NOMO-1 (cell line): ENCODE results near the gene TBC1D28.
"Not testable (repeated sequence)": the region's sequence is repeated elsewhere in the genome, so short reads cannot be mapped to it uniquely, and the experiment has no call there.

Source experiments
- DNase-seq, 2 experiments: peaks; one replicate each; lab custom pipeline; 2025; ENCODE audit not compliant: unreplicated experiment in 2 of 2; lab: John Stamatoyannopoulos, UW

The TBC1D28 gene

DNA sequence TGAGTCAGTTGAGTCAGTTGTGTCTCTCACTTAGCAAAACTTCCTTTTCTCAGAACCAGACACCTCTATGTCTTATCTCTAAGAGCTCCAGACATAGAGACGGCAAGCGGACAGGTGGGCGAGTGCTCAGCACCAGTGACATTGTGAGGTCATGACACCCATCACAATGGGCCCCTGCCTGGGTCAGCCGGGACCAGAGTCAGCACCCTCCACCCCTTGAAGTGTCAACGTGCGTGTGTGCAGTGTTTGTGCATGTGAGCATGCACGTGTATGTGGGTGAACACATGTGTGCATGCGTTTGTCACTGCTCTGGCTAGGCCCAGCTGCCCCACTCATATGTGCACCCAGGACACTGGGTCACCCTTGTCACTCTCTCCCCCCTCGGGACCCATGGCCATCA is at the start of gene TBC1D28:
TSS of gene TBC1D28 (minus strand) at position 101 of the 400 bp plus-strand sequence. CDS start 3,039 bp downstream, outside the sequence.
- not testable (repeated sequence) for DNase-seq

DNA sequence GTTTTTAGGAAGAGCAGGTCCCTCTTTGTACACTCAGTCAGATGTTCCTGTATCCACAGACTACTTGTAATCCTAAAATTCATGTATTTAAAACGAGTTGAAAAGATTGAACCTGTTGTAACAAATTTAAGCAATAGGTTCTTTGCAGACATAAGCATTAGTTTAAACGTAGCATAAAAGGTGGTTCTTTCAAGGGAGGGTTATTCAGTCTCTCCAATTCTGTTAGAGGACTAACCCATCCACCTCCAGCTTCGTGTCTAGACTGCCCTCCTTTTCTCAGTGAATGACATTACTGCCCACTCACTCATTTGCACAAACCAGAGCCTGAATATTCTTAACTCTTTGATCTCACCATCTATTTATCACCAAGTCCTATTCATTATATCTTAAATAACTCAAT is 38.5 kb upstream of the TBC1D28 start:
- not testable (repeated sequence) for DNase-seq

DNA sequence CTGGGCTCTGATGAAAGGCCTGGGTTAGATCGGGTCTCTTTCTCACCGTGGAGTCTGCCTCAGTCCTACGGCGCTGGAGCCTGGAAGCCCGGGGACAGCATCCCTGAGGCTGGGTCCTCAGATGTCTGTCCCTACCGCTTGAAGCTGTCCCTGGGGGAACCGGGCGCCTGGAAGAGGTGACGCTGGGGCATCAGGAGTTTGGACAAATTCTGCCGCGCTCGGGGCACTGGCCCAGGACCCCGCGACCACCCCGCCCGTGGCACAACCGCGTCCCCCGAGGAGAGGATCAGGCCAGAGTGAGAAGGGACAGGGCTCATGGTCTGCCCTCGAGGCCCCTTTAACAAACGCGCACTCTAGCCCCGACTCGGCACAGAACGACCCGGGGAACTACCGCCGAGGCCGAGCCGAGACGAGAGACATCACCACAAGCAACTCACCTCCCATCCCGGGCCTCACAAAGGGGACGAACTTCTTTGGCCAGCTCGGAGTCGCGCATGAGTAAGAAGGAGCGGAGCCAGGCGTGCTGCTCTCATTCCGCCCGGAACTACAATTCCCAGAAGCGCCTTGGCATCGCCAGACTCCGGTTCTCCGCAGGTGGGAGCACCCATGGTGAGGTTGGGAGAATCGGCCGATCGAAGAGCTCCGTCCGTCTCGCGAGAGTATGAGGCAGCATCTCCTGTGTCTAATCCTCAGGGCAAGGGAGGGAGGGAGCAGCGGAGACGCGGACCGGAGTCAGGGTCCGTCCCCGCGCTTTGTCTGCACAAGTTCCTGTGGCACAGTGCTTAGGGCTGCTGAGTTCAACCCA is 37.8 kb upstream of the TBC1D28 start, which contains the start of gene FOXO3B:
TSS of gene FOXO3B (minus strand) at position 548 of the 805 bp plus-strand sequence. CDS start 663 bp downstream, outside the sequence.
- DNase-seq, result peak; percentile 77 to 82

DNA sequence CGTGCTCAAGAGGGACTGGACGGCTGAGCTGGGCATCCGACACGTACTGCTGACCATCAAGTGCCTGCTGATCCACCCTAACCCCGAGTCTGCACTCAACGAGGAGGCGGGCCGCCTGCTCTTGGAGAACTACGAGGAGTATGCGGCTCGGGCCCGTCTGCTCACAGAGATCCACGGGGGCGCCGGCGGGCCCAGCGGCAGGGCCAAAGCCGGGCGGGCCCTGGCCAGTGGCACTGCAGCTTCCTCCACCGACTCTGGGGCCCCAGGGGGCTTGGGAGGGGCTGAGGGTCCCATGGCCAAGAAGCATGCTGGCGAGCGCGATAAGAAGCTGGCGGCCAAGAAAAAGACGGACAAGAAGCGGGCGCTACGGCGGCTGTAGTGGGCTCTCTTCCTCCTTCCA is 33.2 kb upstream of the TBC1D28 start:
- DNase-seq, result not testable (repeated sequence)

GRCh38 chr17:18676928-18677327 is 32.7 kb upstream of the TBC1D28 start:
- not testable (repeated sequence) for DNase-seq

- not testable (repeated sequence) for DNase-seq
These were observed 28.4 kb upstream of the TBC1D28 start for GRCh38 chr17:18672395-18673227.

- not testable (repeated sequence) for DNase-seq
These were observed 24.4 kb upstream of the TBC1D28 start for GRCh38 chr17:18668625-18669024.

GRCh38 chr17:18667535-18667934 is 23.3 kb upstream of the TBC1D28 start:
- not testable (repeated sequence) for DNase-seq

GRCh38 chr17:18666326-18666725 is 22.1 kb upstream of the TBC1D28 start:
- not testable (repeated sequence) for DNase-seq

DNA sequence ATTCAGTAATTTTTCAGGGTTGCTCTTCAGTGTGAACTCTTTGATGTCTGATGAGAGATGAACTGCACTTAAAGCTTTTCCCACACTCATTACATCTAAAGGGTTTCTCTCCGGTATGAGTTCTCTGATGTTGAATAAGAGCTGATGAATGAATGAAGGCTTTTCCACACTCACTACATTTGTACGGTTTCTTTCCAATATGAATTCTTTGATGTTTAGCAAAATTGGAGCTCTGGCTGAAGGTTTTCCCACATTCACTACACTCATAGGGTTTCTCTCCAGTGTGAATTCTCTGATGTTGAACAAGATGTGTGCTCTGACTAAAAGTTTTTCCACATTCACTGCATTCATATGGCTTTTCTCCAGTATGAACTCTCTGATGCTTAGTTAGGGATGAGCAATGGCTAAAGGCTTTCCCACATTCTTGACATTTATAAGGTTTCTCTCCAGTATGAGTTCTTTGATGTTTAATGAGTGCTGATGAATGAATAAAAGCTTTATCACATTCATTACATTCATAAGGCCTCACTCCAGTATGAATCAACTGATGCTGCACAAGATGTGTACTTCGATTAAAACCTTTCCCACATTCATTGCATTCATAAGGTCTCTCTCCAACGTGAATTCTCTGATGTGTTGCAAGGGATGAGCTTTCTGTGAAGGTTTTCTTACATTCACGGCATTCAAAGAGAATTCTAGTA is 17.9 kb upstream of the TBC1D28 start:
- not testable (repeated sequence) for DNase-seq

DNA sequence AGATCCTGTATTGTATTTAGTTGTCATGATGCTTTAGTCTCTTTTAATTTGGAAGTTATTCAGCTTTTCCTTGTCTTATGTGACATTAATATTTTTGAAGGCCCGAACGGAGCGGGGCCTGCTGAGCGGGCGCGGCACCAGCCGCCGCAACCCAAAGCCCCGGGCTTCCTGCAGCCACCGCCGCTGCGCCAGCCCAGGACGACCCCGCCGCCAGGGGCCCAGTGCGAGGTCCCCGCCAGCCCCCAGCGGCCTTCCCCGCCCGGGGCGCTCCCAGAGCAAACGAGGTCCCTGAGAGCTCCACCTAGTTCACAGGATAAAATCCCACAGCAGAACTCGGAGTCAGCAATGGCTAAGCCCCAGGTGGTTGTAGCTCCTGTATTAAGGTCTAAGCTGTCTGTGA is 5.9 kb upstream of the TBC1D28 start:
- DNase-seq, result not testable (repeated sequence)

- DNase-seq, result not testable (repeated sequence)
These were observed 1.1 kb downstream of the TBC1D28 start for GRCh38 chr17:18643124-18643523.

DNA sequence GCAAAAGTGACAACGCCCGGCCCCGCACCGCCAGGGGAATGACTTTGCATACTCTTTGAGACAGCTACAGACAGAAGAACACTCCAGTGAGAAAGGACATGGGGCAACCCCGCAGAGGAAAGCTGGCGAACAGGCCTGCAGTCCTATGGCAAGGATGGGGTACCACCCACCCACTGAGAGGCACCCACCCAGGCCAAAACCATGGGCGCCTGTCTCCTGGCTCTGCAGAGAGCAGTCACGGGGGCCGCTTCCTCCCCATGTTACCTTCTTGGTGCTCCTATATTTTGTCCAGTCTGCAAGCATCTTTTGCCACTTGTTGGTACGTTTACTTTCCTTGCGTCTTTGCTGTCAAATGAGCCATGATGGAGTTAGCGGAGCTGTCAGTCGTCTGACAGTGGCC is 5.8 kb downstream of the TBC1D28 start:
- not testable (repeated sequence) for DNase-seq

GRCh38 chr17:18636237-18636636 is 8.0 kb downstream of the TBC1D28 start:
- not testable (repeated sequence) for DNase-seq

DNA sequence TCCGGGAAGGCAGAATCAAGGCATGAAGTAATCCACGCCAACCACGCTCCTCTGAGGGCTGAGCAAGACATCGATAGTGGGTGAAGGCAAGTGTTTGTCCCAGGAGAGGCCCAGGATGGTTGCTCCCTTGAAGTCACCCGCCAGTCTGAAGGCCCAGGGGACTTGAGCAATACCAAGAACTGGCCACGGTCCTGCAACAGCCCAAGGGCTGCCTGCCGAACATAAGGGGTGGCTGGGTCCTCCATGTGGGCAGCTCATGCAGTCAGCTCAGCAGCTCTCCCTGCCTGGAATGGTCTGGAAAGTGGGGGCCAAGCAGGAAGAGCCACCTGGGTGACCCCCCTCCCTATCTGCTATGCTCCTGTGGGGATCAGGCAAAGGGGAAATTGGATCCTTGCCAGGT is 8.4 kb downstream of the TBC1D28 start:
- not testable (repeated sequence) for DNase-seq

DNA sequence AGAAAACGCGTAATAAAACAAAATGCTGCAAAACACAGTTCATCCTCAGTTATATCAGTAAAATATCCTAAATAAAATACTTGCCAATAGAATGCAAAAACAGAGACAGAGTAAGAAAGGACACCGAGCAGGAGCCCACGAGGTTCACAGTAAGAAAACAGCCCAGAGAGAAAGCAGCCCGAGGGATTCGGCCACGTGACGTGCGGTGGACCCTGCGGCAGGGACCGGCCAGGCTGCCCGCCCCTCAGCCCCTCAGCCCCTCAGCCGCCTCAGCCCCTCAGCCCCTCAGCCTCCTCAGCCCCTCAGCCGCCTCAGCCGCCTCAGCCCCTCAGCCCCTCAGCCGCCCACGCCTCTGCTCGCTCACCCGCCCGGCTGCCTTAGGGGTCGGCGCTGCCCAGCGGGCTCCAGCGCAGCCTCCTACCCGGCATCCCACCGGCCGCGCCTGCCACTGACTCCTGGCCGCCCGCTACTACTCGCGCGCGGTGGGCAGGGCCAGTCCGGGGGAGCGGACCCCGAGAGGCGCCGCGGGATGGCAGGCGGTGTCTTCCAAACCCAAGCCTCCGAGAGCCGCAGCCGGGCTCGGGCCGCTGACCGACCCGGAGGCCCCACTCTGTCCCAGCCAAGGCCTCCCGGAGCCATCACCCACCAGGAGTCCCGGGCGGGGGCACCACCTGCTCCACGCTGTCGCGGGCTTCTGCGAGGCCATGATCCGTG is 9.5 kb downstream of the TBC1D28 start:
- DNase-seq, result not testable (repeated sequence)

- DNase-seq, result no peak
These were observed 17.9 kb downstream of the TBC1D28 start for GRCh38 chr17:18626152-18626870.

DNA sequence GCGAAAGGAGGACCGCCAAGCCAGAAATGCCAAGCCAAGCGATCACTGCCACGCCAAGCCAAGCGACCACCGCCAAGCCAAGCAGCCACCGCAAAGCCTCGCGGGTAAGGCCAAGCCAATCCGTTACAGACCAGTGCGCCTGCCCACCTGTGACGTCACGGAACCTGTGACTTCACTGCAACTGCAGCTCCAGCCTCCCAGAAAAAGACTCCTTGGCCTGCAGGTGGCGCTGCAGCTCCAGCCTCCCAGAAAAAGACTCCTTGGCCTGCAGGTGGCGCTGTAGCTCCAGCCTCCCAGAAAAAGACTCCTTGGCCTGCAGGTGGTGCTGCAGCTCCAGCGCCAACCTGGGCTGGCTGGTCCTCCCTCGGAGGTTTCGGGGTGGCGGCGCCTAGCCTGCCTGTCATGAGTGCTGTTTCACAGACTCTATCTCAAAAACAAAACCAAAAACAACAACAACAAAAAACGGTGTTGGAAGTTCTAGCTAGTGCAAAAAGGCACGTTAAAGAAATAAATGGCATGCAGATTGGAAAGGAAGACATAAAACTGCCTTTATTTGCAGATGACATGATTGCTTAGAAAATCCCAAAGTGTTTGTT is 18.6 kb downstream of the TBC1D28 start:
- peak; percentile 37 to 55 for DNase-seq

- DNase-seq, result not testable (repeated sequence)
These were observed 19.2 kb downstream of the TBC1D28 start for GRCh38 chr17:18624862-18625501.
